HL-60 (cell line): ENCODE data around the gene DLL1.

ENCODE experiments used
- CTCF ChIP-seq: IDR thresholded peaks from one replicate; pipeline ENCODE4 v1.5.1; 2011; ENCODE audit warnings: low read length, control low read depth, inconsistent platforms; ENCODE audit not compliant: insufficient read depth
- POLR2AphosphoS5 ChIP-seq: IDR thresholded peaks from 2 replicates; pipeline ENCODE4 v1.6.1; 2012; ENCODE audit warnings: low read depth
- TF ChIP-seq, protein P1 (sequence below): IDR thresholded peaks from 2 replicates; pipeline ENCODE4 v1.6.1; 2012; ENCODE audit warnings: low read depth; ENCODE audit not compliant: insufficient replicate concordance

DNA sequence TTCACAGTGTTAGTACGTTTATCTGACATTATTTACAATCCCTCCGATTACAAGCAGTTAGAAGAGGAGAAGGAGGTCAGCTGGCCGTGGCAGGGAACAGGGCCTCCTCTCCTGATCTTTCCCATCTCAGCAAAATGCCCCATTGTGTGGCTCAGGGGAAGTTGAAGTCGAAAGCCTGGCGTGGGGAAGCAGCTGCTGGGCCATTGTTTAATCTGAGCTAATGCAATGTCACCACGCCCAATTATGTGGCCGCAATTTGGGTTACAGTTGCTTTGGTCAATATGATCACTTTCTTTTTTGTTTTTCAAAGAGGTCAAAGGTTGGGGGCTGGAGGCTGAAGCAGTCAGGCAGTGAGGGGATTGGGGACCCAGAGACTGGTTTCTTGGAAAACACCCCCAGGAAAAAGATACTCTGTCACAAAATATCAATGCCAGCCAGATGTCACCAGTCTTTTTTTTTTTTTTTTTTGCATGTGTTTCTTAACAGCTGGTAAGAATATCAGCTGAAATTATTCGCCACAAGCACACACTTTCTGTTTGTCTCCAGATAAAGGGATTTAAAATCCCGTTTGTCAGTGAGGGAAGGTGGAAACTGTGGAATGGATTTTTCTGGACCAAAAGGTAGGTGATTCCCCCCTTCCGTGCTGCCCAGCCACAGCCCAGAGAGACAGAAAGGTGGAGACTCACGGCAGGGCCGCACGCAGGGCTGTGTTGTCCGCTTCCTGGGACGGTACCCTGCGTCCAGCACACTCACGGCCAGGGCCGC lies 24.6 kb downstream of the DLL1 start:
- TF ChIP-seq CTCF (no peak), POLR2AphosphoS5 (no peak)
- TF ChIP-seq, protein P1, sequence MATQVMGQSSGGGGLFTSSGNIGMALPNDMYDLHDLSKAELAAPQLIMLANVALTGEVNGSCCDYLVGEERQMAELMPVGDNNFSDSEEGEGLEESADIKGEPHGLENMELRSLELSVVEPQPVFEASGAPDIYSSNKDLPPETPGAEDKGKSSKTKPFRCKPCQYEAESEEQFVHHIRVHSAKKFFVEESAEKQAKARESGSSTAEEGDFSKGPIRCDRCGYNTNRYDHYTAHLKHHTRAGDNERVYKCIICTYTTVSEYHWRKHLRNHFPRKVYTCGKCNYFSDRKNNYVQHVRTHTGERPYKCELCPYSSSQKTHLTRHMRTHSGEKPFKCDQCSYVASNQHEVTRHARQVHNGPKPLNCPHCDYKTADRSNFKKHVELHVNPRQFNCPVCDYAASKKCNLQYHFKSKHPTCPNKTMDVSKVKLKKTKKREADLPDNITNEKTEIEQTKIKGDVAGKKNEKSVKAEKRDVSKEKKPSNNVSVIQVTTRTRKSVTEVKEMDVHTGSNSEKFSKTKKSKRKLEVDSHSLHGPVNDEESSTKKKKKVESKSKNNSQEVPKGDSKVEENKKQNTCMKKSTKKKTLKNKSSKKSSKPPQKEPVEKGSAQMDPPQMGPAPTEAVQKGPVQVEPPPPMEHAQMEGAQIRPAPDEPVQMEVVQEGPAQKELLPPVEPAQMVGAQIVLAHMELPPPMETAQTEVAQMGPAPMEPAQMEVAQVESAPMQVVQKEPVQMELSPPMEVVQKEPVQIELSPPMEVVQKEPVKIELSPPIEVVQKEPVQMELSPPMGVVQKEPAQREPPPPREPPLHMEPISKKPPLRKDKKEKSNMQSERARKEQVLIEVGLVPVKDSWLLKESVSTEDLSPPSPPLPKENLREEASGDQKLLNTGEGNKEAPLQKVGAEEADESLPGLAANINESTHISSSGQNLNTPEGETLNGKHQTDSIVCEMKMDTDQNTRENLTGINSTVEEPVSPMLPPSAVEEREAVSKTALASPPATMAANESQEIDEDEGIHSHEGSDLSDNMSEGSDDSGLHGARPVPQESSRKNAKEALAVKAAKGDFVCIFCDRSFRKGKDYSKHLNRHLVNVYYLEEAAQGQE, result no peak
